Mucosa of gallbladder (tissue), 1 donor: ENCODE results near the gene PRKG1. TPM values are rescaled to one million over a fixed set of nuclear protein-coding genes. Genes with fewer than 3 reads are reported as not detected.
A peak's percentile ranks its signal among the peaks of the same experiment; 100 is the strongest.

Source experiments
- DNase-seq: peaks from one replicate; pipeline ENCODE4 v3.0.0-alpha.2; 2020; ENCODE audit warnings: low spot score
- total RNA-seq: library from RNA; stranded (reverse); gene quantifications from one replicate; pipeline ENCODE4 v1.2.1, GENCODE V29; 2021
- donor health status: DM: no; HTN: no; CAD: no.

Gene PRKG1
- total RNA-seq, 1 donor from 2014 or later = 28.3 TPM

DNA sequence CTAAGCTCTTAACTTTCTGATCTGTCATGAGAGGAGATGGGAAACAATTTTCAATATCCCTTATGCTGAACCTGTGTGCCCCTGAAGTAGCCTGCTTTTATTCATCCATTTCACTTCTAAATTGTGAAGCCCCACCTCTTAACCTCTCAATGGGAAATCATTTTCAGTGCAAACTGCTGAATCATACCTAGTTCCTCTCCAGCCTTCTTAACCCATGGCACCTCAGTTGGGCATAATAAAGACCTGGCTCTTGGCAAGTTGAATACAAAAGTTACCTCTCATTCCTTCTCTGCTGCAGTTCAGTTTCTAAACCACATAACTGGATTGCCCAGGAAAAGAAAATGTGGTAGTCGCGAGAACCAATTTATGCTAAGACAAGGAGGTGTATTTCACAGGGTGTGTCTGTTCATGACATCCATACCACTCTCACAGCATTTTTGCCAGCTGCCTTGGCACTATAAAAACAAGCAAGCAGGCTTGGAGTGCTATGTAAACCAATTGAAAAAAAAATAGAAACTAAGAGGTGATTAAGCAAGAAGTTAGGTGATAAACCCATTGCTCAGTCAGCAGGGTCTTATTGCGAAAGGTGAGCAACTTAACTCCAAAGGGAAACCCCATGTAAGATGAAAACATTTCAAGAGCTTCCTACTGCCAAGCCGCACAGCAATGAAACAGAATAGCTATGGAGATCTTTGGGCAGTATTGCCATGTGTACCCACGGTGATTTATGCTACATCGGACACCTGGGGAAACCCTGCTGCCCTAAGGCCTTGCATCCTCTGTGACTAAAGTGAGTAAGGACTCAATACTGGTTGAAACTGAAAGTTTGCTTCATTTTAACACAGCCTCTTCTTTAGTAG lies 1182.8 kb downstream of the PRKG1 start:
- DNase-seq = no peak

DNA sequence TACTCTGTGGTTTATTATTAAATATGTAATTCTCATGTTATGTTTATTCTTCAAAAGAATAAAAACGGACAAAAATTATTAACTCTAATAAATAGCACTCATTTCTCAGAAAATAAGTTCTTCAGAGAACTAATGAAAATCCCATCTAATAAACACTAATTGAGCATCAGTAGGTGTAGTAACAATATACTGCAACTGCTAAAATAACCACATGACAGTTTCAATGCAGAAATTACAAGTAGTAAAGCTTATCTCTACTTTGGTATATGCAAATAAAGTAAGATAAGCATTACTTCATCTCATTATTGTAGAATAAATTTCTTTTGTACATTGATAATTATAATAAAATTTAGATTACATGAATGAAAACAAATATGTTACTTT lies 1183.4 kb downstream of the PRKG1 start:
- DNase-seq = no peak

DNA sequence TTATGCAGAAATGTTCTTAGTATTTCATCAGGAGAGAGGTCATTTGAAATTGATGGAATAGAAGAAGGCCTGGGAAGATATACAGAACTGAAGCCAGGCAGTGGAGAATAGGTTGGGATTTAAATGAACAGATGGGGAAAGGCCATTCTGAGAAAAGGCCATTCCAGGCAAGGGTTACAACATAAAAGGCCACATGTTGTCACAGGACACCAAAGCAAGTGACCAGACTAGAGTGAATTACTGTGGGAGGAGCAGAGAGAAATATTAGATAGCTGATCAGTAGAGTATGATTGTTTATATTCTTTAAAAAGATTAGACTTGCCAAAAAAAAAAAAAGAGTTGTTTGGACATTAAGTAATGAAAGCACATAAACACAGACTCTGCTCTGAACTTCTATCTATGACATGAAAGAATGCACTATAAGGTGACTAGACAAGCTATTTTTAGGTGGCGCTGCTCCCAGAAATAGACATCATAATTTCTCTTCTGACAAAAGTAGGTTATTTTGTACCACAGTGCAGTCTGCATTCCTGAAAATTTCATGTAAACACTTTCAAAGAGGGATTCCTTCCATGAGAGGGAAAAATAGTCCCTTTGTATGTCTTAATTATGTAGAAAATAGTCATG lies 1184.6 kb downstream of the PRKG1 start:
- no peak for DNase-seq

DNA sequence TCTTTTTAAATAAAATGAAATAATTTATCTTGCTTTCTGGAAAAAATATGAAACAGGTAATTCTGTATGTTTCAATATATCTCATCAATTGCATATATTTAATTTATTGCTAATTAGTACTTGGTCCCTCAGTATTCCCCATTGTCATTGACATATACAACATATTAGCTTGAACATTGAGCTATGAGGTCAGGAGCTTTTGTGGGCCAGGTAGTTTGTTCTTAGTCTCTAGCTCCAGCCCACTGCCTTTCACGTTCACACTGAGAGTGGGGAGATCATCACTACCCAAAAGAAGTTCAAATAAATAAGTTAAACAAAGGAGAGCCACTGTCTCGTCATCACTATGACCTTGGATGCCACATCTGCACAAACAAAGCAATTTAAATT lies 1185.1 kb downstream of the PRKG1 start:
- no peak for DNase-seq

DNA sequence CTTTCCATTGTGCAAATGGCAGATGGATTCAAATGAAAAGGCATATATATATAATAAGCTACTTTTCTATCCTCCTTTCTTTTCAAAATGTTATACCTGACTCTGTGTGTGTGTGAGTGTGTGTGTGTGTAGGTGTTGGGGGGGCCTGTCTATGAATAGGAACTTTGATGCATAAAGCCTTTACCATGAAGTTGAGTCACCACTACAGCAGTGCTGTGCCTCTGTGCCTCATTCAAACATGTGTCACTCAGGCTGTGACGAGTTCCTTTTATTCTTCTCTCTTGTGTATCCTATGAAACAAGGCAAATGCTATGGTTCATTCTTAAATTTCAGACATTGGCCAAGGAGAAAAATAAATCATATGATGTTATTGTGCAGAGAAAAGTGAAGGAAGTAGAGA lies 1187.1 kb downstream of the PRKG1 start:
- no peak for DNase-seq

DNA sequence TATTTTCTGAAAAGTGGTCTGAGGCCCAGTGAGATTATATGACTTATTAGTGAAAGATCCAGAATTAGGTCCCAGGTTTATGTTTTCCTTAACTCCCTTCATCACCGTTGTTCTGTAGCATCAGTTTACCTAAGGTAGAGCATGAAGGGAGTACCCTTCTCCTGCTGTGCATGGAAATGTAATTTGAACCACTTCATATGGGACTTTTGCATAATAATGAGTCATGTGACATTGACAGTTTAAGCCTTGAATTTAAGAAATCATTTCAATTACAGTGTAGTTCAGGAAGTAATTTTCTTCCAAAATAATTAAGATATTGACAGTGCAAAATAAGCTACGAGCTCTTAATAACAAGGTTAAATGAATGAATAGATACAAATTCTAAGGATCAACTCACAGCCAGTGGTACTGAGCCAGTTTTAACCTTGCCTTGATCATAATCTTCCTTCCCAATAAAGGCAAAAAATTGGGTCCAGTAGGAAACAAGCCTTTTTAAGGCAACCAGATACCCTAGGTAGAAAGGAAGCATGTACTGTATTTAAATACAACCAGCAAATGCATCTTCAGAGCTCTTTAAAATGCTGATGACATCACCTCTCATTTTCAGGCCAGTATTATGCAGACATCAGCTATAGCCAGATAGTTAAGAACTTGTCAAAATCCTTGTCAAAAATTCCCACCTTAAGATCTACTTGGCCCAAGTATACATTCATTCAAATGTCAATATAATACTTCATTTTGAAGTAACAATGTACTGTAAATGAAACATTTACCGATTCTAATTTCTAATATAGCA lies 1191.0 kb downstream of the PRKG1 start:
- DNase-seq = no peak

DNA sequence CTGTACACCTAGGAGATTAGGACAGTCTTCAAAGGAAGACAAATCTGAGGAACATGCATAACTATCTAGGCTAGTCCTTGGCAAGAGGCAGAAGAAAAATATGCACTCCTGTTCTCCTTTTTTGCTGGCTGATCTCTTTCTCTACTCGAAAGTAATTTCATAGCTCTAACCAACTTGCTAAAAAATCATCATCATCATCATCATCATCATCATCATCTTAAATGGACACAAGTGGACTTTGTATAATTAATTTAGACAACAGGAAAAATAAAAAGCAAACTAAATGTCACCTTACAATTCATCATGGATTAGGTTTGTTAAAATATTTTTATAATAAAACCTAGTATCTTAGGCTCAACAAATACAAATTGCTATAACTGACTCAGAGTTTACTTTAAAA lies 1192.6 kb downstream of the PRKG1 start:
- DNase-seq = no peak

DNA sequence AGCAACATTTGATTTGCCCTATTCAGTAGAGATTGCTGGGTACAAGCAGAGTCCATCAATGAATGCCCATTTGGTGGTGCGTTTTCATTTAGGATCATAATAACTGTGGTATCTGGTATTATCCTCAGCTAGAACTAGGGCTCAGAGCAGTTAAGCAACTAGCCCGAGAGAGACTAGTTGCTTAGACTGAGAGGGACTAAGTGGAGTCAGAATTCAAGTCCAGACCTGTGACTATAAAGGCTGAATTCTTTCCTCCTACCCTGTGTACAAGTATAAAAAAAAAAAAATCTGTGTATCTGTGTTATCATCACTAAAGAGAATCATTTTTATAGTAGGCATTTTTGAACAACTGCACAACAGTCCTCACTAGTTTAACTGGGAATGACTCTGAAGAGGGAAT lies 1194.5 kb downstream of the PRKG1 start:
- DNase-seq = no peak

DNA sequence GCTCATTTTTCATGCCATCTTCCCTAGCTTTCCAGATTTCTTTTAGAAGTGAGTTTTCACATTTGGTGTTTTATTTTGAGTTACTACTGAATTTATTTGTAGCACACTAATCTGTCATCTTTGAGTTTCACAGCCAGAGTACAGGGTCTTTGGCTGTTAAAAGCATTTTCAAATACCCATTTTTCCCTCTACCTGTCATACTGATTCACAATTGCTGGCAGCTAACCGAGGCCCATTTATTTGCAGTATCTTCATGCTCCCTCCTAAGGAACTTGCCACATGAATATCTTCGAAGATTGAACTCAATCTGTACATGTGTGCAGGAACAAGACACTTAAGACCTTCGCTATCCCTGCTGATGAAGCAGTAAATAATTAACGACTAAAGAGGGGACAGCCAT lies 1194.9 kb downstream of the PRKG1 start:
- no peak for DNase-seq

DNA sequence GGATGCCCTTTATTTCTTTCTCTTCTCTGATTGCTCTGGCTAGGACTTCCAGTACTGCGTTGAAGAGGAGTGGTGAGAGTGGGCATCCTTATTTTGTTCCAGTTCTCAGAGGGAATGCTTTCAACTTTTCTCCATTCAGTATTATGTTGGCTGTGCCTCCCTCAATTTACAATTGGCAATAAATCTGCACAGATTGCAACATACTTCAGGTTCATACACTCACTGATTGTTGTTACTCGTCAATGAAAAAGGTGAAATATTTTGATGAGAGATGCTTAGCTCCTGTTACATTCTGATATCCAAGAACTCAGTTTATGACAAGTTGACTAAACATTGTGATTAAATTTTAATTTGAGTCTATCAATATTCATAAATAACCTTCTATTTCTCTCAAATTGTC lies 1201.9 kb downstream of the PRKG1 start:
- no peak for DNase-seq

DNA sequence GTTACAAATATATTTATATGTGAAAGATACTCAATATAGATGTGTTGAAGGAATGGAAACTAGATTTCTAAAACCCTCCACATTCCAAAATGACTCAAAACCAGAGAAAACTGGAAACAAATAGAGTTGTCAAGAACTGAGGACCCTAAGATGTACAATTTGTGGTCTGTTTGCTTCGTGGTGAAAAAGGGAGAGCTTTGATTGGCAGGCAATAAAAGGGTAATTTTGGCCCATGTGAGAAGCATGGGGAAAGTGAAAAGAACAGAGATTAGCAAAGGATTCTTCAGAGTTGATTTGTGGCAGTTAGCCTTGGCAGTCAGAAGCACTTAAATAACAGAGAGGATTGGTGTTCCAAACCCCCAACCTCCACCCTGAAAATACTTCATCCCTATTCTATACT lies 1202.7 kb downstream of the PRKG1 start:
- DNase-seq = no peak

DNA sequence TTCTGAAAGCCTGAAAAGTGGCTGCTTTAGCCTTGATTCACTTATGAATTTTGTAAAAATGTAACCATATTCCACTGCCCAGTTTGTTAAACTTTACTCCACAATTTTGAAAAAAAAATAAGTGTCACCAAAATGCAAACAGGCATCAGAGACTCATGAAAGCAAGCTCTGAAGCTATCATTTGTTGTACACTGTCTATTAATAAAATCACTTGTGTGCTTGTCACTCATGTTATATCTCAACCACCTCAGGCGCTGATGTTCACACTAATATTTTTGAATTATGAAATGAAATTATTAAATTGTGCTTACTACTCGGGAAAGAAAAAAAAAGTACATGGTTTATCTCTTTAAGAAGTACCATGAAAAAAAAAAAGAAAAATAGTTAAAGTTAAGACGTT lies 1205.3 kb downstream of the PRKG1 start:
- DNase-seq = no peak

DNA sequence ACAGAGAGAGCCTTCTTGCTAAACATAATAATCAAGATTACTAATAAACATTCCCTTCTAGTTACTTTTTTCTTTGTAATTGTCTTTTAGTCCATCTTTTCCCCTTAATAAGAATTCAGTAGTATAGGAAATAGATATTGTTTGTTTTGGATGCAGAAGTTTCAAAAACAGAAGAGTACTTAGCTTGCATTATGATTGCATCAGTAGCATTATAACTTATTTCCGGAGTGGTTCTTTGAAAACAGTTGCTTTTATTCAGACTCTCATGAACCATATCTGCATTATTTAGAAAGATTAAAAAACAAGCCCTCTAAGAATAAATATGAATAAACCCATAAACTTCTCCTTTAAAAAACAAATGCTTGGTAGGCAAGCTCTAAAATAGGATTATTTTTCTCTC lies 1205.8 kb downstream of the PRKG1 start:
- no peak for DNase-seq

DNA sequence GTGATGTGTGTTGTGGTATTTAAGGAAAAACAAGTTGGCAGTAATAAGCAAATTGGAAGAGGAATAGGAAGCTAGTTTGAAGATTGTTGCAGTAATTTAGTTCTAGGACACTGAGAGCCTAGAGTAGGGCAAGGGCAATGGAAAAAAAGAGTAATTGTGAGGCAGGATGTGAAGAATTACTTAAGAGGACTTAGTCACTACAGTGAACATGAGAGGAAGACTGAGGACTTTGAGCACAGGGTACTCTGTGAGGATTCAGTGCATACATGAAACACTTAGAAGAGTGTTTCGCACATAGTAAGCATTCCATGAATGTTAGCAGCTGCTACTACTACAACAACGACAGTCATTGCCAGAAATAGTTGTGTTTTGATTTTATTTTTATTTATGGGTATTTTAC lies 1208.9 kb downstream of the PRKG1 start:
- DNase-seq = no peak

DNA sequence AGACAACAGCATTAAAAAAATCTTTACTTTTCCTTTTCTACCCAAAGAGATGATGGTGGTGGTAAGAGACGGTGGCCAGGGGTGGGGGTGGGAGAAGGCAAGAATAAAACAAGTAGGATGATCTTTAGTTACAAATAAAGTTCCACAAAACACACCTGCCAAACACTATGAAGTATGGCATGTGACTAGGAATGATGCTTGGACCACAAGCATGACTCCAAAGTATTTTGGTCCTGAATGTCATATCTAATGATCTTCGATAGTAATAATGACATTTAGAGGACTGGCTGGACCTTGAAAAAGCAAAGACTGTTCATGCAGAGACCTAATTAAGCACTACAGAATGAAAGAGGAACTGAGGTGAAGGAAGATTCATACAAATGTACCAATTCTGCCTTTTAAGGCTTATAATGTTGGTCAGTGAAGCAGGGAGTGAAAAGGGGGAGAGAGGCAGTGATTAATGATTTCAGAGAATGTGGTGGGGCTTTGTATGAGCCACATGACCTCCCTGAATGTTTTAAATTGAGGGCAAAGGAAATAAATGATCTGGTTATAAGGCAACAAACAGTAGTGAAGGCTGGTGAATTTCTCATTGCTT lies 1210.2 kb downstream of the PRKG1 start:
- DNase-seq = no peak

DNA sequence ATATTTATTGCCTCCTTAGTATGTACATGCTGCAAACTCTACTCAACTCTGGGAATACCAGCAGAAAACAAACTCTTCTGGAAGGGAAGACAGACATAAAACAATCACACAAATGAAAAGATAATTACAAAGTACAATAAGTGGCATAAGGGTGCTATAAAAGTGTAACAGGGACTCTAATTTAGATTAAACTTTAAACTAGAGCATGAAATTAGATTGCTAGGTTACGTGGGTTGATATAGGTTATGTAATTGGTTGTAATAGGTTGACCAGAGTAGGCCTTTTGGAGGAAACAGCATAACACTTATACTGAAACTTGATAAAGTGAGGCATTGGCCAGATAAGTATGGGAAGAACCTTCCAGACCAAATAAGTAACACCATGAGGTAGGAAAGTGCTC lies 1213.6 kb downstream of the PRKG1 start:
- DNase-seq = no peak

DNA sequence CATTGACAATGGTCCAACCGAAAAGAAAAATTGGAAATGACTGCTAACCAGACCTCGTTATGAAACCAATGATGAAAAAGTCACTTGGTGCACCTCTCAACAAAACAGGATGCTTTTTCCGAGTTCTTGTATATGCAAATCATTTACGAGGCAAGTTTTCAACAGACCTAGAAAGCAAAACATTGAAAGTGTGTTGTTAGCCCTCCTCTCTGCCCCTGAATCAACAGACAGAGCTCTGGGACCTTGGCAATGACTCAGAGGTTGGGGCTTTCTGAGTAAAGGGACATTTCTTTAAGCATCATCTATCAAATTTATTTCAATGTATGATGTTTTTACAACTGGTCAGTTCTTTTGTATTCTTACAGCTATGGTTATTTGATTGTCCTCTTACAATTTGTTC lies 1223.5 kb downstream of the PRKG1 start:
- DNase-seq = no peak

DNA sequence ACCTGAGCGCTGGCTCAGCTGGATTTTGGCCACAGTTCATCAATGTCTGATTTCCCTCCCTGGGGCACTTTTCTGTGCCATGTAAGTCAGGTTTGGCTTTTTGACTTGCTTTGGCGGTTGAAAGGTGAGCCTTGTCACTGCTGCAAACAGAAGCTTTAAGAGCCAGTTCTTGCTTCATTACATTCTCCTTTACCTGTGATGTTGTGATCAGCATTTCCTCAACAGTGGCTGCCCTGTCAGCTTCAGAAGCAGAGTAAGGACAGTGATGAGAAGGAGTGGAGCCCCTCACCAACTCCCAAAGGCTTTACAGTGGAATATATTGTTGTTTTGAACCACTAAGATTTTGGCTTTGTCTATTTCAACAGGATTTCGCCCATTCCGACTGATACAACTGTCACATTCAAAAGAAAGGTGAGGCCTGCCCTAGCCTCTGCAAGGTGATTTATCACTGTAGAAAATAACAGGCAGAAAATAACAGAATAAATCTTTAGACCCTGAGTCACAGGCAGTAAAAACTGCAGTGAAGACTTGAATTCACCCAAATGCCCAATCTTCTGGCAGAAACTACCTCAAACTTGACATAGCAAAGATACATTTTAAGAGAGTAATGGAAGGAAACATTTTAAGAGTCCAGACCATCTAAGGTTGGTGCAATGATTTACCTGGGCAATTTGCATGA lies 1226.5 kb downstream of the PRKG1 start:
- DNase-seq = no peak

DNA sequence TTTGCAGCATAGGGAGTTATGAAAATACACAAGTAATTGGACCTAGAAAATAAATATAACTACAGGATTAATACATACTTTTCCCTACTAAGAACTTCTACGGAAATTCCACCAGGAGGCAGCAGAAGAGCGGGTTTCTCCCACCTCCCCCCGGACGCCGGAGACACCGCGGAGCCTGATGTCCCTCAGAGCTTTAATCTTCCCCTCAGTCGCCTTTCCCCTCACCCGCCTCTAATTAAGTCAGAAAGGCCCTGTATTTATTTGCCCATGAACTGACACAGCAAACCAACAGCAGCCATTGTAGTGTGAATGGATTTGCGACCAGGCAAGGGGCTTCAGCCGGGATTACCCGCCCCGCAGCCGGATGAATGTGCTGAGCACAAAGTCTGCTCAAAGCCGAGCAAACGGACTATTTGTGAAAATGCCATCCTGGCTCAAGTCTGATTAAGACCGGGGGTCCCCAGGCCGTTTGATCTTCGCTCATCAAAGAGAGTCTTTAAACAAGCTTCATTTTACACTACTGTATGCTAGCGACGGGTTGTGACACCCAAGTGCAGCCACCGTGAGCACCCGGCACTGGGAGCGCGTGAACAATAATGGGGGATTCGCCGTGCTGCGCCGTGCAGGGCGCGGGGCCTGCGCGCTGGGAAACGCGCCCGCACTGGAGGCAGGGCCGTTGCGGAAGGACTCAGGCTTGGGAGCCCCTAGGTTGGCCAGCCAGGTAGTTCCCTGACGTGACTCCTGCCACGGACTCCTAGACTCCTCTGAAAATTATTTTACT lies 1234.2 kb downstream of the PRKG1 start:
- DNase-seq = peak; percentile 53

DNA sequence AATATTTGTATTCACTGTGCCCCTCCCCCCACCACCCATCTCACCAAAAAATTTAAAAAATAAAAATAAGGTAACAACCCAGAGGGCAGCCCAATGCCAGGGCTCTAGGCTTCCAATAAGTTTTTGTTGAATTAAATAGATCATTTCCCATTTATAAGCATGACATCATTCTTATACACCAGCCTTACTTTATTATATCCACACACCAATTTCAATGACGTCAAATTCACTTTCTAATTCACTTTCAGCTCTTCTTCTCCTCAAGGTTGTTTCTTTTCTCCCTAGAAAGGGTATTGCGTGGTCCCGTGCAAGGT lies 1238.6 kb downstream of the PRKG1 start:
- DNase-seq = no peak

DNA sequence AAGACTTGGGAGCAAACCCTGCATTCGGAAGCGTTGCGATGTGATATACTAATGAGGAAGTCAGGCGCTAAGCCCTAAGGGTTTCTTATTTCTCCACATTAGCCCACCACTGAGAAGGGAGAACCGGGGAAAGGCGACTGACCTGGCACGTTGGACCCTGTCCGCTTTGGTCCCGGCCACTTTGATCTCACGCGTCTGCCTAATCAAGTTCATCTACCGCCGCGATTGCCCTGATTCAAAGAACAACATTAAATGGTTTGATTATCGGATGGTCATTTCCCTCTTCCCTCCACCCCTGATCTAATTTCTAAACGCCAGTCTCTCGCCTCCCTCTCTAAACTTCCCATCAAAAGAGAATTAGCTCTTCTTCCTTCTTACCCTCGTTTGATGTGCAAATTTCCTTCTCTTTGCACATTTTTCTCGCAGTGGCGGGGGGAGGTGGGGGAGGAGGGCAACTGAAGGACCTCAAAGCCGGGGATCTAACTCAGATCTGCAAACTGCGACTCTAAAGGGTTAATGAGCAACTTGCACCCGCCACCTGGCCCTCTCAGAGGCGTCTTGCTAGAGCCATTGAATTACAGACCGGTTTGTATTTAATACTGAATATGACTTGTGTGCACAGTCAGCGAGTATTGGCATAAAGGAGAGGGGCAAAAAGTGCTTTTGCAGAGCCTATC lies 1239.1 kb downstream of the PRKG1 start:
- DNase-seq = no peak
